ENCODE results near the gene SIN3B.
A peak's percentile ranks its signal among the peaks of the same experiment; 100 is the strongest.
"Not testable (repeated sequence)": the region's sequence is repeated elsewhere in the genome, so short reads cannot be mapped to it uniquely, and the experiment has no call there.

Gene SIN3B

GRCh38 chr19:16791942-16792341, 37.3 kb upstream of the SIN3B start:
- DNase-seq (ENCODE audit: low read depth, low spot score): no peak
- in situ Hi-C loops (cut with HindIII; ENCODE audit: low sequenced_read_pairs): no loop called here
- H3K4me3 ChIP-seq (ENCODE audit: low read depth, low read length): no peak overlapping the region
- no peak for TF ChIP-seq CTCF (IDR thresholded peaks at IDR 0.05; ENCODE audit: low read depth, low read length)

GRCh38 chr19:16794456-16795441, 34.4 kb upstream of the SIN3B start:
- in situ Hi-C loops (cut with HindIII; ENCODE audit: low sequenced_read_pairs): no loop called here

GRCh38 chr19:16795731-16796130, 33.5 kb upstream of the SIN3B start:
- no peak for DNase-seq (ENCODE audit: low read depth, low spot score)
- in situ Hi-C loops (cut with HindIII; ENCODE audit: low sequenced_read_pairs): no loop called here
- TF ChIP-seq CTCF (IDR thresholded peaks at IDR 0.05; ENCODE audit: low read depth, low read length): no peak
- no peak overlapping the region for H3K4me3 ChIP-seq (ENCODE audit: low read depth, low read length)

More at GRCh38 chr19:16794456-16795441, 34.4 kb upstream of the SIN3B start:
- no peak for TF ChIP-seq CTCF (IDR thresholded peaks at IDR 0.05; ENCODE audit: low read depth, low read length)
- DNase-seq (ENCODE audit: low read depth, low spot score): no peak
- H3K4me3 ChIP-seq (ENCODE audit: low read depth, low read length): no peak overlapping the region

GRCh38 chr19:16797876-16798275, 31.3 kb upstream of the SIN3B start:
- DNase-seq (ENCODE audit: low read depth, low spot score): no peak
- TF ChIP-seq CTCF (IDR thresholded peaks at IDR 0.05; ENCODE audit: low read depth, low read length): no peak
- H3K4me3 ChIP-seq (ENCODE audit: low read depth, low read length): no peak overlapping the region
- in situ Hi-C loops (cut with HindIII; ENCODE audit: low sequenced_read_pairs): no loop called here

- in situ Hi-C loops (cut with HindIII; ENCODE audit: low sequenced_read_pairs); DNase-seq (ENCODE audit: low read depth, low spot score); H3K4me3 ChIP-seq (ENCODE audit: low read depth, low read length): not testable (repeated sequence)
Observed at GRCh38 chr19:16798326-16798725, 30.9 kb upstream of the SIN3B start.

GRCh38 chr19:16799740-16800139, 29.5 kb upstream of the SIN3B start:
- no peak for DNase-seq (ENCODE audit: low read depth, low spot score)
- TF ChIP-seq CTCF (IDR thresholded peaks at IDR 0.05; ENCODE audit: low read depth, low read length): no peak
- in situ Hi-C loops (cut with HindIII; ENCODE audit: low sequenced_read_pairs): no loop called here
- H3K4me3 ChIP-seq (ENCODE audit: low read depth, low read length): no peak overlapping the region

GRCh38 chr19:16801600-16802013, 27.6 kb upstream of the SIN3B start:
- DNase-seq (ENCODE audit: low read depth, low spot score): peak; percentile 55
- no peak overlapping the region for H3K4me3 ChIP-seq (ENCODE audit: low read depth, low read length)
- TF ChIP-seq CTCF (IDR thresholded peaks at IDR 0.05; ENCODE audit: low read depth, low read length): no peak
- in situ Hi-C loops (cut with HindIII; ENCODE audit: low sequenced_read_pairs): no loop called here
